HG03439 (cell line): ENCODE data around the gene UMPS.
"Not testable (repeated sequence)": the region's sequence is repeated elsewhere in the genome, so short reads cannot be mapped to it uniquely, and the experiment has no call there.

Experiments used
- ATAC-seq: cut with Tn5 transposase; IDR thresholded peaks from one replicate; pipeline ENCODE4 v1.9.1; 2021; ENCODE audit warnings: mild to moderate bottlenecking, moderate library complexity; ENCODE audit not compliant: unreplicated experiment

Gene UMPS

GRCh38 chr3:124707223-124707622, 23.0 kb upstream of the UMPS start:
- not testable (repeated sequence) for ATAC-seq

DNA sequence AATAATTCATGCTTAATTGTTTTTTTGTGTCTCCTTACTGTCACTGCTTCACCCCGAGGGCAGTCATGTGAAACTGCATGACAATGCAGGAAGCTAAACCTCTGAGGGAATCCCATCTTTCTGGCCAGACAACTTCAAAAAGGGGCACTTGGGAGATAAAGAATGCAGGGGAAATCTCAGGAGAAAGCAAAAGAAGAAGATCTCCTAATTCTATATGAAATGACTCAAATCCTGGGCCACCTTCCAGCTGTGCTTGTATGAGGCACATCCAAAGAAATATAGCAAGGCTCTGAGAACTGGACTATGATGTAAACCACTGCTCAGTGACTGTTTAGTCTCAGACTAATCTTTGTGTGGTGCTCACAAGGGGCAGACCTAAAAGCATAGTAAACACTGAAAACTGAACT, 22.6 kb upstream of the UMPS start:
- ATAC-seq: no peak

DNA sequence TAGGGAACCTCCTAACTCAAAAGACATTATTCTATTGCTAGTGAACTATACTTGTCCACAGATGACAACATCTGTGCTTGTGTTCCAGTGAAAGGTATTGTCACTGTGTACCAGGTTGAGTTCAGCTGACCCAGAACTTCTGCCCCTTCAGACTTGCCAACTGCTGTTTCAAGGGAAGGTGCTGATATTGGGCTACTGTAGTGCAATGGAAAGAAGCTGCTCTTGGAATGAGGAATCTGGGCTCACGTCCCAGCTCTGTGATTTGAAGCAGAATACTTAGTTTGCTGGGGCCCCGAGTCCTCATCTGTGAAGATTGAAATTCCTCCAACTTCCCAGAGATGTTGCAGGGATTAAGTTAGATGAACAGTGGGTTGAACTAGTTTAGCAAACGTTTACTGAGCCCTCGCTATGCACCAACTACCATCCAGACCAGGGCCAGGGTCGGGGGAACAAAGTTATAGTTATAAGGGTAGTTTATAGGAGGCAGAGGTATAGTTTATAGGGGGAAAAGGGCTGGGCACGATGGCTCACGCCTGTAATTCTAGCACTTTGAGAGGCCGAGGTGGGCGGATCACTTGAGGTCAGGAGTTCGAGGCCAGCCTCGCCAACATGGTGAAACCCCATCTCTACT, 15.9 kb upstream of the UMPS start:
- no peak for ATAC-seq

DNA sequence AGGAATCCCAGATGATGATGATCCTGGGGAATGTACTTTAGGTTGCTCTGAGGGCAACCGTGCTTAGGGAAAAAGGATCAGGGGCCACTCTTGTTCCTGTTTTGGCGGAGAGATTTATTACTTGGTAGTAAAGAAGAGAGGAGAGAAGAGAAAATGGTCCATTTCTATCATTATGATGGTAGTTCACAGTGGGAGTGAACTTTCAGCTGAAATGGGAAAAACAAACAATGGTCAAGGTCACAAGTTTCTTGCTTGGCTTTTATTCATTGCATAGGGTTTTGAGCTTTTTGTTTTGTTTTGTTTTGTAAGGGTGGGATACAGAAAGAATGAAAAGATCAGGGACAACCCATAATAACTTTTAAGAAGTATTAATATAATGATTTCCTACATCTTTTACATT, 7.7 kb upstream of the UMPS start:
- no peak for ATAC-seq

GRCh38 chr3:124730941-124731297, 667 bp downstream of the UMPS start:
- no peak for ATAC-seq

GRCh38 chr3:124731760-124732159, 1.5 kb downstream of the UMPS start:
- ATAC-seq: no peak

GRCh38 chr3:124741027-124741426, 10.8 kb downstream of the UMPS start:
- no peak for ATAC-seq

- ATAC-seq: no peak
Measured at GRCh38 chr3:124745756-124746155, 15.5 kb downstream of the UMPS start.

DNA sequence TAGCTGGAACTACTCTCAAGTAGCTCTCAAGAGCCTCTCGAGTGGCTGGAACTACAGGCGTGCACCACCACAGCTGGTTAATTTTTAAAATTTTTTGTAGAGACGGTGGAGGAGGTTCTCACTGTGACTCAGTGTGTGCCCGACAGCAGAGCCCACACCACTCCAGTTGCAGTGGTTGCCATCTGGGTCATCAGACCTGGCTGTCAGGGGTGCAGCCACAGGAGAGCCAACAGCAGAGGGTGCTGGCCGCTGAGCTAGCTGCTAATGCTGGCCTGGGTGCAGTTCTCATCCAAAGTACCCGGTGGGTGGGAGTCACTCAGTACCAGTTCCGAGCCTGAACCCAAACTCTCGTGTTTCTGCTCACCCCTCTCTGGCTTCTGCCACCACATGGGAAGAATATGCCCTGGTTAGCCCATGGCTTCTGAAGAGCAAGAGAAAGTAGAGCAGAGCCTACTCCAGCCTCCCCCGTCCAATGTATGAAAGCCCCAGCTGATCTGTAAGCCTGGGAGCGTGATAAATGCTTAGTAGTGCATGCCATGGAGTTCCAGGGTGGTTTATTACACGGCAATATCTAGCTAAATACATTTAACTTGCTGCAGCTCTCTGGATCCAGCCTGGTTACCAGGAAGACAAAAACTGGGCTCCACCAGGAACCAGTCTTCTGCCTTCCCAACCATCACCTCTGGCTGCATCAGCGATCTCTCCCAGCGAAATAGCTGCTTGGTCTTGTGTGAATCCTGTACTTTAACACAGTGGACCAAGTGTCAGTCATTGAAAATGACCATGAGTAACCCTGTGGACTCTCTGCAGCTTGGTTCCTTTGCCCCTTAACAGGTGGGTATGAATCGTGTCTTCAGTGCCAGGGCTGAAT, 17.1 kb downstream of the UMPS start:
- no peak for ATAC-seq

DNA sequence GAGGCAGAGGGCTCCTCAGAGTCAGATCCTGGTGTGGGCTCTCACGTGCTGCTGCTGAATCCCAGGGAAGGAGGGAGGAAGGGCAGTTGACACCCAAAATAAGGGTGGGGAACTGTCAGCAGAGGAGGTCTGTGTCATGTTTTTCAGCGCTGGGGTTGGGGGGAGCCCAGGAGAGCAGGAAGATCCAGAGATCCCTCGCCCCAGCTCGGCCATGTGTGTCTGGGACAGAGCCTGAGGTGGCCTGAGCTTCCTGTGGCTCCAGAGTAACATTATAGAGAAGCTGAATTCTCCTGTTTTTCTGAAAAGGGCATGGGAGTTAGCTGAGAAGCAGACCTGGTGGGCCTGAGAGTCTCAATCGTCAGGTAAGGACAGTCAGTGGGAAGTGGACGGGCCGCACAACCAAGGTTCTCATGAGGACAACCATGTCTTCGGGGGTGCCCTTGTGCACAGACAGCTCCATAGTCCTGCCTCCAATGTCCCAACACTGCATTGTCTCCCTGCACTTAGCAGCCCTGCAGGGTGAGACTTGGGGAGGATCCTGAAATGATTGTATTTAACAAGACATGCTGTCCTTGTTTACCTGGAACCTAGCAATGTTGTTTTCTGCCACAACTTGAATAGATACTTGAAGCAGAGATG, 18.4 kb downstream of the UMPS start:
- ATAC-seq: no peak

- not testable (repeated sequence) for ATAC-seq
Measured at GRCh38 chr3:124749877-124750276, 19.6 kb downstream of the UMPS start.

DNA sequence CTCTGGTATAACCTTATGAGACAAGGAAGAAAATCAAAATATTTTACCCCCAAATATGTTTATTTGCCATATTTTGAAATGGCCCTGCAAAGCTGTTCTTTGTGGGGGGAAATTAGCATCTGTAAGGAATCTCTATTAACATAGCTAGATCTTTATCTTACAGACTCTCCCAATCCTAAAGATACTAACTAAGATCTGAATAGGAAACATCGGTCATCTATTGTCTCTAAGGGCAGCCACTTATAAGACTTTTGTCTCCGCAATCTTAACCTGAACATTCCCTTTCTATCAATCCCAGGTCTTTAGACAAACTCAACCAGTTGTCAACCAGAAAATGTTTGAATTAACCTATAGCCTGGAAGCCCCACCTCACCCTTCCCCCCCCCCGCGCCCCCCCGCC, 21.2 kb downstream of the UMPS start:
- ATAC-seq: no peak

DNA sequence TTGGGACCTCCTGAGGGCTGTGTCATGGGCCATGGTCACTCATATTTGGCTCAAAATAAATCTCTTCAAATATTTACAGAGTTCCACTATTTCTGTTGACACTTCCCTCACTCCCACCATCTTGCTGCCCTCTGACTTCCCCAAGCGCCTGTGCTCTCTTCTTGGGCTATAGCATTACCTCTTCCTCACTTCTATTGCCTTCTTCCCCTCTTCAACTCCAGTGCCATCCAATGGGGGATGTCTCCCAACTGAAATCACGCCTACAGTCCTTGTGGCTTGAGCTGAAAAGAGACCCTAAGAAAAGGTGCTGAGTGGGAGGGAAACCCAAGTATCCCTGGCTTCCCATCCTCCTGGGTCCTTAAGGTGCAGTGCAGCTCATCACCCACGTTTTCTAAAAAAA, 21.8 kb downstream of the UMPS start:
- no peak for ATAC-seq

- ATAC-seq: not testable (repeated sequence)
Measured at GRCh38 chr3:124757926-124758325, 27.7 kb downstream of the UMPS start.

DNA sequence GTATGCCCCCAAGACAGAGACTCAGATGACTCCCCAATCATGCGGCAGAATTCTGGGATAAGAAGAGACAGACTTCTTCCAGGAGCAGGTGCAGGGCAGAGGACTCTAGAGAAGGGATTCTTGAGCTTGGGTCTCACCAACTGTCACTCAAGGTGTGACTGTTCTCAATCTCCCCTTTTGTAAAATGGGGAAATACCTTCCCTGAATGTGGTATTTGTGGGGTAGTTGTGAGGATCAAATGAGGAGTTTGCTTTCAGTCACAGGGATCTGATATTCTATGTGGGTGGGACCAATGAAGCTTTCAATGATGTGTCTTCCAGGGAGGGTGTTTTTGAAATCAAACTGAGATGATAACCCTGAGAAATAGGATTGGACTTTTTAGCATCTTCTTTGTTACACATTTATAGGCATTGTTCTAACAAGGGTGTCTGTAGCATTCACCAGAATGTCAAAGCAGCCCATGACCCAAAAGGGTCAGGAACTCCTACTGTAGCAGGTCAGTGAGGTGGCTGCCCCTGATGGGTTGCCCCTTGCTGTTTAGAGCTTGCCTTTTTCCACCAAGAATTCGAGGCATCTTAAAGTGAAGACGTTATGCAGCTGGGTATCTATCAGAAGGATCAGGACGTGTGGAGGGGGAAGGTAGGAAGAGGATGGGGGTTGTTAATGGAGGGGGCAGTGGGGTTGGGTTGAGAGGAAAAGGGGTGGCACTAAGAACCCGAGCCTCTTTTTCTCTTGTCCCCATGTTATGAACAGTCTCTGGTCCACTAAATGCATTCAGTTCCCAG, 28.8 kb downstream of the UMPS start:
- no peak for ATAC-seq

DNA sequence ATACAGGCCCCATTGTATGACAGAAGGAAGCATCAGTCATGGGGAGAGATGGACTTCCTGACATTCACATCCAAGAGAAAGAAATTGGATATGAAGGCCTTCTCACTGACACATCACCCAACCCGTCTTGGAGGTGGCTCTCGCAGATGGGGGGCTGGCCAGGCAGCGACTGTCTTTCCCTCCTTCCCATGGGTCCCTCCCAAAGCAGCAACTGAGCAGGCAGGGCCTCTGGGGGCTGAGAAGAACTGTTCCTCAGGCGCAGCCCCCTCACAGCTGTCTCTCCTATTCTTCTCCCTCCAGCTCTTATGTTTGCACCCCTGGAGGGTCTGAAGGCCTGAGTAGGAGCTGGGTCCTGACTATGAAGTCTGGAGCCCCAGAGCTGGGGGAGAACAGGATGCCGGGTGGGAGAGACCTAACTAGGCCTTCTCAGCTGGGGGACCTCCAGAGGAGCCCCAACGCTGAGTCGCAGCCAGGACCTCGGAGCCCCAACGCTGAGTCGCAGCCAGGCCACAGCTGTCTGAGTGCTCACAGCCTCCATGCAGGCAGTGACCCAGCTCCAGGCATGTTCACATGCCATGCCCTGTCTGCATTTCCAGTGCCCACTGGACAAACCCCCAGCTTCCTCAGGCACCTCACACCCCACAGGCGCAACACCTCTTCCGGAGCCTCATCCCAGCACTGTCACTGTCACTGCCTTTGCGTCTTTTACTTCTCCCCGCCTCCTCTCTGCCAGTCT, 29.6 kb downstream of the UMPS start:
- no peak for ATAC-seq

GRCh38 chr3:124760601-124761000, 30.3 kb downstream of the UMPS start:
- ATAC-seq: no peak

DNA sequence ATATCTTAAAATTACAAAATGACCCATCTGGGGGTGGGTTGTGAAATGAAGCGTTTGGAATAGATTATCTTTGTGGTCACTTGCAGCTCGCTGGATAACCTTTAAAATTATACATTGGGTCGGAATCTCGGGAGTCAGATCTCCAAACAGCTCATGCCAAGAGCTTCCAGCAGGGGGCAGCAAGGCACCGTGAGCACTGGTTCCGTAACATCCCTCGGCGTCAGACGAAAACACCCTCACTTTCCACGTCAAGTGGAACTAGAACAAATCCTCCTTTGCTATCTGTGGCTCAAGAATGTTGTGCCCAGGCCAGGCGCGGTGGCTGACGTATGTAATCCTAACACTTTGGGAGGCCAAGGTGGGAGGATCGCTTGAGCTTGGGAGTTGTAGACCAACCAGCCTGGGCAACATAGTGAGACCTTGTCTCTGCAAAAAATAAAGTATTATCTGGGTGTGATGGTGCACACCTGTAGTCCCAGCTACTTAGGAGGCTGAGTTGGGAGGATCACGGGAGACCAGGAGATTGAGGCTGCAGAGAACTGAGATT, 31.1 kb downstream of the UMPS start:
- ATAC-seq: no peak

DNA sequence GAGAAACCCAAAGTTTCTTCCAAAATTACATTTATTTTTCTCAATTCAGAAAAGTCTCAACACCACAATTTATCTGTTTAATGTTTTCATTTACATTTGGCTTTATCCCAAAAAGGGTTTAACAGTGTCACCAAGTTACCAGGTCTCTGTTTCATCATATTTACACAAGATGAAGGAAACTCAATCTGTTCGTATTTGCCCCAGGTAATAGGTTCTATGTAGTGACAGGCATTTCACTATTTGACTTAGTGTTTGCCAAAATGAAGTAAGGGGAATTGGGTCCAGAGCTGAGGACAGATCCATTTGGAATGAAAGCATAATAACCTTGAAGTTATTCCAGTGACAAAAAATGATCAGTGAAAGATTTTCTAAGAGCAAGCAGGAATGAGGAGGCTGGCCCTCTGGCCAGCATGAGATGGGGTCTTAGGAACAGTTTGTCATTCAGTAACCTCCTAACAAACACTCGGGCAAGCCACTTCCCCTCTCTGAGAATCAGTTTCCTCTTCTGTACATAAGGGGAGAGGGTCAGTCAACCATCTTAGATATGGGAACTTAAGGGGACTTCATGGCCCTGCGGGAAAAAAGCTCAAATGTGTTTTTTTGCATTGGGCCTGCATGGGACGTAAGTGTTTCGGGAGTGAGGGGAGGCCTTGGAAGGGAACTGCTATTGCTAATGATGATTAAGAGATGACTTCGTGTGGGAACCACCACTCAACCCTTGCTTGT, 31.8 kb downstream of the UMPS start:
- ATAC-seq: no peak

GRCh38 chr3:124762661-124763011, 32.4 kb downstream of the UMPS start:
- ATAC-seq: no peak
